ENCODE measurements around the gene LMAN2L.

Gene LMAN2L

DNA sequence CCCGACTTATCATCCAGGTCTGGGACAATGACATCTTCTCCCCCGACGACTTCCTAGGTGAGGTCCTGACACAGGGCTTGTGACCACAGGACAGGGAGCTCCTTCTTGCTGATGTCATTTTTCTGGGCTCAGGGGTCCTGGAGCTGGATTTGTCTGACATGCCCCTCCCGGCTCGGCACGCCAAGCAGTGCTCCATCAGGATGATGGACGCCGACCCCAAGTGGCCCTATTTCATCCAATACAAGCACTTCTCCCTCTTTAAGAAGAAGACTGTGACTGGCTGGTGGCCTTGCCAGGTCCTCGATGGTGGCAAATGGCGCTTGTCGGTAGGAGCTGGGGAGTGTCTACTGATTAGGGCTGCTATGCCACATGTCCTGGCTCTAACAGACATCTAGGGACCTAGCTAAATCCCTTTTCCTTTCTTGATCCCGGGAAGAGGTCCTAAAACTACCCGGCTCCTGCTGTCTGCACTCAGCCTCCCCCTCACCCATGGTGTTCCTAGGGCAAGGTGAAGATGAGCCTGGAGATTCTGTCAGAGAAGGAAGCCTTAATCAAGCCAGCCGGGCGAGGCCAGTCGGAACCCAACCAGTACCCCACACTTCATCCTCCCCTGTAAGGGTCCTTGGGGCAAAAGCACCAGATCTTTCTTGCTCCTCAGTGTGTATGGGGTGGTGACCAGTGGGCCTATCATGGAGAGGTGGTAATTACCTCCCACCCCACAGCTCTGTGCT is 36.7 kb downstream of the LMAN2L start:
- no peak for DNase-seq (ENCODE audit: low read depth)

DNA sequence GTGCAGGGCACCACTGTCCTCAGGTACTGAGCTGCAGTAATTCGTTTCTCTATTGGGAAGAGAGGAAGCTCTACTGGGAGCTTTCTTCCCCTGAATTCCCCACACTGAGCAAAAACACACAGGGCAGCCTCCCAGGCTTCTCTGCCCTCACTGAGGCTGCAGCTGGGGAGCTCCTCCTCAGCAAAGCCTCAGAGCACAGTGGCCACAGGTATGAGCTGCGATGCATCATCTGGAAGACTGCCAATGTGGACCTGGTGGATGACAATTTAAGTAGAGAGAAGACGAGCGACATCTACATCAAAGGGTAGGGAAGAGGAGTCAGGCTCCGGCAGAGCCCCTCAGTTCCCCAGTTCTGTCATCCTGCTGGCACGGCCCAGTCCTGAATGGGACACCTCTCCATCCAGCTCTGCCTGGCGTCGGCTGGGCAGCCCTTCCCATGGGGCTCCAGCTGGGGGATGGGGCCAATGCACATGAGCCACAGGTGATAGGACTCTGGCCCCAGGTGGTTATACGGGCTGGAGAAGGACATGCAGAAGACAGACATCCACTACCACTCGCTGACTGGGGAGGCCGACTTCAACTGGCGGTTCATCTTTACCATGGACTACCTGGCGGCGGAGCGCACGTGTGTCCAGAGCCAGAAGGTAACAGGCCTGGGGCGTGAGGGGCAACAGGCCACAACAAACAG is 37.6 kb downstream of the LMAN2L start:
- no peak for DNase-seq (ENCODE audit: low read depth)

- DNase-seq (ENCODE audit: low read depth), result no peak
These were observed 38.2 kb downstream of the LMAN2L start for GRCh38 chr2:96701636-96702035.

DNA sequence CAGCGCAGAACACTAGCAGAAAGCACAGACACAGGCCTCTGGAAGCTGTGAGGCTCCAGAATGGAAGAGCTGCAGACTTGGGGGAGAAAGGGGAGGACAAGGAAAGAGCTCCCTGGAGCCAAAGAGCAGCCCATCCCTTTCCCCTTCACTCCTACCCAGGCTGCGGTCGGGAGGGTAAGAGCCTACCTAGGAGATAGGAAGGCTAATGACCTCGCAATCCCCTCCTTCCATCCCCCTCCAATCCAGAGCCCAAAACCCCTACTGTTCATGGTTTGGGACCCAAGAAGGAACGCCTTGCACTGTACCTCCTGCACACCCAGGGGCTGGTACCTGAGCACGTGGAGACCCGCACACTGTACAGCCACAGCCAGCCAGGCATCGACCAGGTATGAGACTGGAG is 39.8 kb downstream of the LMAN2L start:
- DNase-seq (ENCODE audit: low read depth), result no peak

GRCh38 chr2:96699621-96700020 is 40.2 kb downstream of the LMAN2L start:
- no peak for DNase-seq (ENCODE audit: low read depth)

GRCh38 chr2:96699021-96699420 is 40.8 kb downstream of the LMAN2L start:
- no peak for DNase-seq (ENCODE audit: low read depth)

DNA sequence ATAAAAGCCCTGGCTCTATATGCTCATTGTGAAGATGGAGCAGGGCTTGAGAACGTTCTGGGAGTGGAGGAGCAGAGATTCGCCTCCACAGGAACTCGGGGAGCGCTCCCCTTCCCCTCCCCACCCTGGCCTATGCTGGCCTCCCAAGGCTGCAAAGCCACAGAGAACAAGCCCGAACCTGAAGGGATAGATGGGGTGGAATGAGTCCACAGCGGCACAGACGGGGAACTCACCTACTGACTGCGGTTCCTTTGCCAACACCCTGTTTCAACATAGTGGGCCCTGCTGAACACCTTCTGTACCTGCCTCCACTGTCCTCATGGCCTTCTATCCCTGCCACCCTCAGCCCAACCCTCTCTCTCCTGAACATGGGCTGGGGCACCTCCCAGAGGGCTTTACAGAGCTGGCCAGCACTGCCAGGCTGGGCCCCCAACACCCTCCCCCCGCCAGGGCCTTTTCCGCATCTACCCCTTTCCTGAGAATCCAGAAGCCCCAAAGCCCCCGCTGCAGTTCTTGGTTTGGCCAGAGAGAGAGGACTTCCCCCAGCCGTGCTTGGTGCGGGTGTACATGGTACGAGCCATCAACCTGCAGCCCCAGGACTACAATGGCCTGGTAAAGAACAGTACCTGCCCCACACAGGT is 41.5 kb downstream of the LMAN2L start:
- no peak for DNase-seq (ENCODE audit: low read depth)

- no peak for DNase-seq (ENCODE audit: low read depth)
These were observed 42.4 kb downstream of the LMAN2L start for GRCh38 chr2:96697476-96697875.

- DNase-seq (ENCODE audit: low read depth), result no peak
These were observed 44.3 kb downstream of the LMAN2L start for GRCh38 chr2:96695602-96696001.

DNA sequence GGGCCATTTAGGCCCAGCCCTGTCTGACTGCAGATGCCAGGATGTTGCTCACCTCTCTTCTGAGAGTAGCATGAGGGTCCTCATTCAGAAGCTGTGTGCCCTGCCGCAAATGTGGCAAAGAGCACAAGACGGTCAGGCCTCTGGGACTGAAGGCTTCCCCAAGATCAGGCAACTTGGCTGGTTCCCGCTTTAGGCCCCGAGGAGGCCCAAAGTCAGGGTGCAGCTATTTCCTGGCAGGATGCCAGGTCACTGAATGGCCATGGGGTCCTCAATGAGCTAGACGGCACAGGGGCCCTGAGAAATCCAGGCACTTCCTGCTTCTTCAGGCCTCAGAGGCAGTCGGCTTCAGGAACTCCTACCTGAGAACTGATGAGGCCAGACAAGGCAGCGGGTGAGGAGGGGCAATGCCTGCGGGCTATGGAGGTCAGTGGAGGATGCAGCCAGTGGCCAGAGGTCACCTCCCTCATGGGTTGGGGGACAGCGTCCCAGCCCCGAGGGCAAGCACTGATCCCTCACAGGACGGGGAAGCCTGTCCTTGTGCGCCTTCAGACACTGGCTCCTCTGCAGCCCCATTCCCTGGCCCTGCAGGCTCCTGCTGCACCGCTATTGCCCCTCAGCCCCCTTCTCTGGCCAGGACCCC is 44.9 kb downstream of the LMAN2L start:
- DNase-seq (ENCODE audit: low read depth), result no peak

- no peak for DNase-seq (ENCODE audit: low read depth)
These were observed 45.6 kb downstream of the LMAN2L start for GRCh38 chr2:96694279-96694678.

GRCh38 chr2:96693286-96694200 is 46.3 kb downstream of the LMAN2L start:
- no peak for DNase-seq (ENCODE audit: low read depth)

DNA sequence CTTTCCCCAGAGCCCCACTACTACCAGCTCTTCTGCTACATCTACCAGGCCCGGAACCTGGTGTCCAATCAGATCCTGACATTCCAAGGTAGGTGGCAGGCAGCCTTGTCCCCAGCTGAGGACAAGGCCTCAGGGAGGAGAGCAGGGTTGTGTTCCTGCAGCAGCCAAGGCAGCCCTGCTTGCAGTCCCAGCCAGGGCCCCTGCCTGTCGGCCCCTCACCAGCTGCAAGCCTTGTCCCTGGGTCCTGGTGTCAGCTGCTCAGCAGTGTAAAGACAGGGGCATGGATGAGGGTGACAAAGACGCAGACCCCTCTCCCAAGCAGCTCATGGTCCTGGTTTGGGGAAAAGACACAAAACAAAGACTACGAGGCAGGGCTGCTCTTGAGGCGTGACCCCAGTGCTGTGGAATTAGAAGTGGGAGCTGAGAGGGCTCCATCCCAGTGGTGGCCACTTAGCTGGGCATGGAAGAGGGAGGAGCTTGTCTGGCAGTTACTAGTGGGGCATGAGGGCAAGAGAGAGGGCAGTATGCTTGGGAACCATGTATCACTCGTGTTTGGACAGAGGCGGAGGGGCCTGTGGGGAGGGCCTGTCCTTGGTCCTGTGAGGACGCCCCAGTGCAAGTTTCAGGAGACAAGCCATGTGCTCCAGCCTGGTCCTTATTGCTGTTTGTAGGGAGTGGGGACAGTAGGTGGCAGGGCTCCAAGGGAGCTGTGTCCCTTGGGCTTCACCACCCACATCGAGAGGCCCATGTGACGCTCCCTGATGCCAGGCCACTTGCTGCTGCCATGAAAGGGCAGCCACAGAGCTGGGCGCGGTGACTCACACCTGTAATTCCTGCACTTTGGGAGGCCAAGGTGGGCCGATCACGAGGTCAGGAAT is 47.5 kb downstream of the LMAN2L start:
- DNase-seq (ENCODE audit: low read depth), result no peak

DNA sequence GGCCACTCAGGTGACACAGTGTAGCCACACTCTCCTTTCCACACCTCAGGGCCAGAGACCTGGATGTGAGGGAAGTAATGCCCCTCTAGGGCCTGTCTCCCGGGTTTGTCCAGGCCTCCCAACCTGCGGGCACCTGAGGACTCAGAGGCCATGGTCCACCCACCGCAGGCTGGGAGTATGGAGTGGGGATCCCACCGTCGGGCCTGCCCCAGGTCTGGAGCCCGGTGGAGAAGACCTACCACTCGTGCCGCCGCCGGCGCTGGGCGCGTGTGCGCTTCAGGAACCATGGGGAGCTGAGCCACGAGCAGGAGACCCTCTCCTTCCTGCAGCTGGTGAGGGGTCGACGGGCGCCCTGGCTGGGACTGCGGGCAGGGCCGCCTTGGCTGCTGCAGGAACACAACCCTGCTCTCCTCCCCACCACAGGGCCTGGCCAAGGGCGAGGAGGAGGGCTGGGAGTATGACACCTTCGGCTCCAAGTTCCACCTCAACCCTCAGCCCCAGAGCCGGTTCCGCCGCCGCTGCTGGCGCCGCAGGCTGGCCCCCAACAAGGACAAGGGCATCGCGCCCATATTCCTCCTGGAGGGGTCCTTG is 48.7 kb downstream of the LMAN2L start:
- DNase-seq (ENCODE audit: low read depth), result no peak

- DNase-seq (ENCODE audit: low read depth), result no peak
These were observed 49.4 kb downstream of the LMAN2L start for GRCh38 chr2:96690306-96691021.

GRCh38 chr2:96689431-96689991 is 50.4 kb downstream of the LMAN2L start:
- no peak for DNase-seq (ENCODE audit: low read depth)

DNA sequence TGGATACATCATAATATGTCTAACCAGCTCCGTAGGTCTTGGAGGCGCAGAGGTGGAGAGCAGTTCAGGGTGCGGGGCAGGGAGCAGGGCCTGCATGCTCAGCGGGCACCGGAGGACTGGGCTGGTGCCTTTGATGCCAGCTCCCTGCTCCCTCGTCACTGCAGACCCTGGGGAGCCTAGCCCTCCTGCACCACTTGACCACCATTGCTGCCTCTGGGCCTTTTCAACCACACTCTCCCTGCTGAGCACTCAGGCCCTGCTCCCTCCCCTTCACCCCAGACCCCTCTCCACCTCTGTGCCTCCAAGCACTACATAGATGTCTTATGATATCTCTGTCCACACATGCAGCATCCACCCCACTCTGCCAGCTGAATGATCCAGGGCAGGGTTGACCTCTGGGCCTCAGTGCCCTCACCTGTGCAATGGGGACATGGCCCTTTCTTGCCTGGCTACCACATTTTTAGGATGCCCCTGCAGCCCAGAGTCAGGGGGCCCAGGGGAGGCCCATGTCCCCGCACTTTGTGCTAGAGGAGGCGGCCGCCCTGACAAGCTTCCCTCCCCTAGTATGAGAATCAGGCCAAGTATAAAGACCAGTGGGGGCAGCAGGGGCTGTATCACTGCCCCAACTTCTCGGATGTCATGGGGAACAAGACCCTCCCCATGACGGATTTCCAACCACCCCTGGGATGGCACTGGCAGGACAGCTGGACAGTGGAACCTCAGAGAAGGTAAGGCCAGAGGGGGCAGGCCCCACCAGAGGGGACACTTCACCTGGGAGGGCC is 51.0 kb downstream of the LMAN2L start:
- no peak for DNase-seq (ENCODE audit: low read depth)
